ENCODE data around the gene DNAH2.

DNA sequence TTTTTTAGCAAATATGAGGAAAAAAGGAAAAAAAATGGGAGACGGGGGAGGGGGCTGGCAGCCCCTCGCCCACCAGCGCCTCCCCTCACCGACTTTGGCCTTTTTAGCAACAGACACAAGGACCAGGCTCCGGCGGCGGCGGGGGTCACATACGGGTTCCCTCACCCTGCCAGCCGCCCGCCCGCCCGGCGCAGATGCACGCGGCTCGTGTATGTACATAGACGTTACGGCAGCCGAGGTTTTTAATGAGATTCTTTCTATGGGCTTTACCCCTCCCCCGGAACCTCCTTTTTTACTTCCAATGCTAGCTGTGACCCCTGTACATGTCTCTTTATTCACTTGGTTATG is 136.1 kb downstream of the DNAH2 start:
- TF ChIP-seq ZNF274 (IDR thresholded peaks at IDR 0.05; ENCODE audit: low read depth, low read length) (no peak), YY1 (IDR thresholded peaks at IDR 0.05; ENCODE audit: insufficient read depth, insufficient read length) (no peak), SUZ12 (IDR thresholded peaks at IDR 0.05; ENCODE audit: extremely low read depth, insufficient read depth, insufficient read length) (no peak)

Measured in NT2/D1 (cell line).